ENCODE measurements around the gene IFT88. TPM values are rescaled to one million over a fixed set of nuclear protein-coding genes. Genes with fewer than 3 reads are reported as not detected.
"Not testable (repeated sequence)": the region's sequence is repeated elsewhere in the genome, so short reads cannot be mapped to it uniquely, and the experiment has no call there.

Gene IFT88
- total RNA-seq, 2 donors from 2014 or later: 13.6 to 14.0 TPM

GRCh38 chr13:20609145-20609544 is 42.2 kb downstream of the IFT88 start:
- no peak for DNase-seq (ENCODE audit: low spot score)
- intact Hi-C loops (cut with DNase I): no loop called here

GRCh38 chr13:20610006-20610405 is 43.0 kb downstream of the IFT88 start:
- intact Hi-C loops (cut with DNase I): no loop called here
- DNase-seq (ENCODE audit: low spot score): no peak

DNA sequence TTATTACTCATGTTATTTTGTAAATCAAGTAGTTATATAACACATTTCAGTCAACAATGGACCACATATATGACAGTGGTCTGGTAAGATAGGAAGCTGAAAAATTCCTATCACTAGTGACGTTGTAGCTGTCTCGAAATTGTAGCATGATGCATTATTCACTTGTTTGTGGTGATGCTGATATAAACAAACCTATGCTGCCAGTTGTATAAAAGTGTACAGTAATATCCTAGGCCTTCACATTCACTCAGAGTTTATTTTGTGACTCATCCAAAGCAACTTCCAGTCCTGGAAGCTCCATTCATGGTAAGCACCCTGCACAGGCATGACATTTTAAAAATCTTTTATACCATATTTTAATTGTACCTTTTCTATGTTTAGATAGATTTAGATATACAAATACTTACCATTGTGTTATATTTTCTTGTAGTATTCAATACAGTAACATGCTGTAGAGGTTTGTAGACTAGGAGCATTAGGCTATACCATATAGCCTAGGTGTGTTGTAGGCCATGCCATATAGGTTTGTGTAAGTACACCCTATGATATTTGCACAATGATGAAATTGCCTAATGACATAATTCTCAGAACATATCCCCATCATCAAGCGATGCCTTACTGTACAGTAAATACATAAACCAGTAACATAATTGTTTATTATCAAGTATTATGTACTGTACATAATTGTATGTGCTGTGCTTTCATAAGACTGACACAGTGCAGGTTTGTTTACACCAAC is 49.3 kb downstream of the IFT88 start:
- no peak for DNase-seq (ENCODE audit: low spot score)
- intact Hi-C loops (cut with DNase I): no loop called here

DNA sequence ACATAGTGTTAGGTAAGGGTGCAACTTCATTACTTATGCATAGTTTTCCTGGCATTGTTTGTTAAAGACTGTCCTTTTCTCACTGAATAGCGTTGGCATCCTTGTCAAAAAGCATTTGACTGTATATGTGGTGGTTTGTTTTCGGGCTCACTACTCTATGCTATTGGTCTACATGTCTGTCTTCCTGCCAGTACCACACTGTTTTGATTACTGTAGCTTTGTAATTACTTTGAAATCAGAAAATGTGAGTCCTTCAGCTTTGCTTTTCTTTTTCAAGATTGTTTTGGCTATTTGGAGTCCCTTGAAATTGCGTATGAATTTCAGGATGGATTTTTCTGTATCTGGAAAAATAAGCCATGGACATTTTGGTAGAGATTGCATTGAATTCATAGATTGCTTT is 56.0 kb downstream of the IFT88 start:
- DNase-seq (ENCODE audit: low spot score): no peak
- intact Hi-C loops (cut with DNase I): no loop called here

- intact Hi-C loops (cut with DNase I): no loop called here
- DNase-seq (ENCODE audit: low spot score): no peak
Measured at GRCh38 chr13:20624213-20624612, 57.3 kb downstream of the IFT88 start.

DNA sequence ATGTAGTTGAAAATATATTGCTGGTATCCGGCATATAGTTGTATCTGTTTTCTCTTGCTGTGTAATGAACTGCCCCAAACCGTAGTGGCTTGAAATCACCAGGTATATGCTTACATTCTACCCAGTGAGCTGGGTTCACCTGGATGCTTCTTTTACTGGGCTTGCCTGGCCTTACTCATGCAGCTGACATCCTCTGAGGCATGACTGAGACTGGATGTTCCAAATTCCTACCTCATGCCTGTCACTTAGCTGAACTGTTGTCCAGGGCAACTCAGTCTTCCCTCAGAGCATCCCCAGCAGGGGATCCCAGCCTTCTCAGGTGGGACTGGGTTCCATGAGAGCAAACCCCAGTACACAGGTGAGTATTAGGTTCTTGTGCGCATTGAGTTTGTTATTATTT is 66.8 kb downstream of the IFT88 start:
- intact Hi-C loops (cut with DNase I): no loop called here

GRCh38 chr13:20636079-20636478 is 69.1 kb downstream of the IFT88 start:
- intact Hi-C loops (cut with DNase I): no loop called here
- no peak for DNase-seq (ENCODE audit: low spot score)

More for the DNA sequence above, 66.8 kb downstream of the IFT88 start:
- no peak for DNase-seq (ENCODE audit: low spot score)

GRCh38 chr13:20637811-20638210 is 70.9 kb downstream of the IFT88 start:
- intact Hi-C loops (cut with DNase I): no loop called here
- DNase-seq (ENCODE audit: low spot score): no peak

DNA sequence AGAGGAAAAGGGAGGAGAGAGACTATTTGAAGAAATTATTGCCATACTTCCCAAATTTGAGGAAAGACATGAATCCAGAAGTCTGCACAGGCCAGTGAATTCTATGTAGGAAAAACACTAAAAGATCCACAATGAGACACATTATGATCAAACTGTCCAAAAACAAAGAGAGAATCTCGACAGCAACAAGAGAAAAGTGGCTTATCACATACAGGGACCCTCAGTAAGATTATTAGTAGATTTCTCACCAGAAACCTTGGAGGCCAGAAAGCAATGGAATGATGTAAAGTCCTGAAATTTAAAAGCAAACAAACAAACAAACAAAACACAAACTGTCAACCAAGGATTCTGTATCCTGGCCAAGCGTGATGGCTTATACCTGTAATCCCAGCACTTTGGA is 80.8 kb downstream of the IFT88 start:
- DNase-seq (ENCODE audit: low spot score): no peak
- intact Hi-C loops (cut with DNase I): no loop called here

DNA sequence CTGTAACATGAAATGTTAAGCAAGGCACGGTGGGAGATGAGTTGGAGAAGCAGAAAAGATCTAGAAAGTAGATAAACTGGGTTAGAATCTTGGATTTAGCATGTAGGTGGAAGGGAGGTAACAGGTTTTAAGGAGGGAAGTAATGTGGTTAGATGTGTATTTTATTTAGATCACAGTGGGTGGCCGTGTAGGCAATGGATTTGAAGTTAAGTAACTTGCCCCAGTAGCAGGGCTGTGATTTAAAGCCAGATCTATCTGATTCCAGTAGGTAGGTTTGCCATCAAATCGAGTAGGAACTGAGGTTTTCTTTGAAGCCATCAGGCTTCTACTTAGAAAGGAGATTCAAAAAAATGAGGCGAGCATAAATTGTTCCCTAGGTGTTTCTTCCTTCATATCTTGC is 86.0 kb downstream of the IFT88 start:
- no peak for DNase-seq (ENCODE audit: low spot score)

DNA sequence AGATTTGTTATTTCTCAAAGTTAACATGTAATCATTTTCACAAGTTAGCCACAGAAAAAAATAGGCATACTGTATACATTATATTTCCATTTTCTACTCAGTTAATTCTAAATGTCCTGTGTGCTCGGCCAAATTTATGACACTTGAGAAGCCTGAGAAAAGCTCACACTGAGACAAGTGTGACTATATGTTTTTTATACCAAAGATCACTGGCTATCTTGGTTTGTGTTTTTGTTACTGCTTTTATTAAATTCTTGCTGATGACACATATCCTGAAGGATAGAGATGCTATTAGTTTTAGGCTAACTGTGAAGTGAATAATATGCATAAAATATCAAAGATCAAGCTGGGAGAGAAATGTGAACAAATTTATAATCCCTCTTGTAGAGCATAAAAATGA is 87.2 kb downstream of the IFT88 start:
- DNase-seq (ENCODE audit: low spot score): no peak
- intact Hi-C loops (cut with DNase I): no loop called here

More for the DNA sequence above, 86.0 kb downstream of the IFT88 start:
- intact Hi-C loops (cut with DNase I): no loop called here

GRCh38 chr13:20658451-20659040 is 91.6 kb downstream of the IFT88 start:
- intact Hi-C loops (cut with DNase I): no loop called here

DNA sequence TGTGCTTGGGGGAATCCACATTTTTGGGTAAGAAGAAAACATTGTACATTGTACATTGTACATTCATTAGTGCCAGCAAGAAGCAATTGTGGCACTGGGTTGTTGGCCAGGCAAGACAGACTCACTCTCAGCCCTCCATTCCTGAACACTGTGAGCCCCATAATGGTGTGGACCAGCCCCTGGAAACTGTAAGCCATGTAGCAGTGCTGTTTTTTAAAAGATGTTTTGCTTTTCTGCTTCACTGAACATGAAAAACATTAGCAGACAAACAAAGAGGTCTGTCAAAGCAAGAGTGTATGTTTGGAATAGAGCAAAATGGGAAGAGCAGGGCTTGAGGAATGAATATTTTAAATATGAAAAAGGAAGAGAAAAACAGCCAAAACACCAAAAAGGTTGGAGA is 97.4 kb downstream of the IFT88 start:
- intact Hi-C loops (cut with DNase I): no loop called here
- no peak for DNase-seq (ENCODE audit: low spot score)

More at GRCh38 chr13:20658451-20659040, 91.6 kb downstream of the IFT88 start:
- DNase-seq (ENCODE audit: low spot score): no peak

GRCh38 chr13:20666948-20667347 is 100.0 kb downstream of the IFT88 start:
- intact Hi-C loops (cut with DNase I): no loop called here
- no peak for DNase-seq (ENCODE audit: low spot score)

DNA sequence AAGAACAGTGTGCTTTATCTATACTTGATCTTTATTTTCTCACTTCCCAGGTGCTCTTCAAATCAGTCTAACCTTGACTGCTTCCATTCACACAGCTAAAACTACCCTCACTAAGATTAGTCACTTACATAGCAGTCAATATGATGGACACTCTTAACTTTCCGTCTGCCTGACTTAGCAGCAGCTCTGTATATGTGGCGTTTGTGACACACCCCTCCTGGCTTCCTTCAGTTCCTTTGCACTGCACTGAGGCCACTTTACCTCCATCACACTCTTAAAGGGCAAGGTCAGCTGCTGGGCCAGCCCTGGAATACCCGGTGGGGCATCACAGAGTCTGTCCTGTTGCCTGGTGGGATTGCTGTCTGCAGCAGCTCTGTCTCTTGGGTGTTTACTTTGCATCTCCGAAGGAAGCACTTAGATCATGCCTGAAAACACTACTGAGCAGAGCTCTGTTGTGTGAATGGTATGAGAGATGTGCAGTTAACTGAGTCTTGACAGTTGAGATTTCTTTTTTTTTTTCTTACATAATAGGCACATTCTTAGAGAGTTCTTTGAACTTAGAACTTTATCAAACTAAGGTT is 101.0 kb downstream of the IFT88 start:
- intact Hi-C loops (cut with DNase I): no loop called here
- DNase-seq (ENCODE audit: low spot score): no peak

DNA sequence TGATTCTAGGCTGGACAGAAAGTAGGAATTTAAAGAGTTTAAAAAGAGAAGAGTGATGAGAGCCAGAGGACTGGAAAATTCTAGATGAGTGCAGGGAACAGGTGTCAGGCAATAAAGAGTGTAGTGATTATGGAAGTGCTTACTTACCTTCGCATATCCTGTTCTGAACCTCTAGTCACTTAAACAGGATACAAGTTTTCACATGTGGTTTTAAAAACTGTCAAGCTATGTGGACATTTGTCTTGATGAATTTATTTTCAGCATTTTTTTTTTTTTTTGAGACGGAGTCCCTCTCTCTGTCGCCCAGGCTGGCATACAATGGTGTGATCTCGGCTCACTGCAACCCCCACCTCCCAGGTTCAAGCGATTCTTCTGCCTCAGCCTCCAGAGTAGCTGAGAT is 102.2 kb downstream of the IFT88 start:
- no peak for DNase-seq (ENCODE audit: low spot score)
- intact Hi-C loops (cut with DNase I): no loop called here

DNA sequence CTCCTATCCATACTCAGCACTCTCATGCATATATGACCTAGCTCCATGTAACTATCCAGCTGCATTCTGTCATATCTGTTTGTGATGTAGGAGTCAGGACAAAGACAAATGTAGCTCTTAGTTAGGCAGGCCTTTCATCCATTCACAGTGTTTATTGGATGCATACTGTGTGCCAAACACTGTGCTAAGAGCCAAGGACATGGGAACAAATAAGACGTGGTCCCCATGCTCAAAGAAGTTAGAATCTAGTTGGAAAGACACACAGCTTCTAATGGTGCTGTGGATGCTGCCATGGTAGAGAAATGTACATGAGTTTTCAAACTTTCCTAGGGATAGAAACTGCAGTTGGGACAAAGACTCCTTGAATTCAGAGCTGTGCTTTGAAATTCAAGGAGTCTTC is 104.8 kb downstream of the IFT88 start:
- intact Hi-C loops (cut with DNase I): no loop called here
- DNase-seq (ENCODE audit: low spot score): no peak

GRCh38 chr13:20672772-20673171 is 105.8 kb downstream of the IFT88 start:
- intact Hi-C loops (cut with DNase I): no loop called here
- no peak for DNase-seq (ENCODE audit: low spot score)

GRCh38 chr13:20673715-20674114 is 106.8 kb downstream of the IFT88 start:
- intact Hi-C loops (cut with DNase I): no loop called here

GRCh38 chr13:20676213-20676612 is 109.3 kb downstream of the IFT88 start:
- intact Hi-C loops (cut with DNase I): no loop called here
- DNase-seq (ENCODE audit: low spot score): no peak

More at GRCh38 chr13:20673715-20674114, 106.8 kb downstream of the IFT88 start:
- DNase-seq (ENCODE audit: low spot score): no peak

DNA sequence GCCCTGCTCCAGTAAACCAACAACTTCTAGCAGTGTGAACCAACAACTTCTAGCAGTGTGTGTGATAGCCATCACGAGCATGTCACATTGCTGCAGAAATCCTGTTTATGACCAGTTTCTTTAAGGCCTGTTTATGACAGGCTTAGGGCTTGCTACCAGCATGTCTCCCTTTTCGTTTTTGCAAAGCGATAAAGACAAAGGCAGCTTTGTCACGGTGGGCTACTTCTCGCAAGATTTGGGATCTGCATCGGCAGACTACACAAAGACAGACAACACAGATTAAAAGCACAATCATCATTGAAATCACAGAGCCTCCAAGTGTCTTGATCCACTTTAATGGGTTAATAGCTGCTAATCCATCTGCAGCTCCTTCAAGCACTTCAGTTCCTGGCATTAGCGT is 111.6 kb downstream of the IFT88 start:
- DNase-seq (ENCODE audit: low spot score): not testable (repeated sequence)

More for the DNA sequence above, 111.6 kb downstream of the IFT88 start:
- intact Hi-C loops (cut with DNase I): not testable (repeated sequence)
